ENCODE data around the gene ASRGL1. TPM values are rescaled to one million over a fixed set of nuclear protein-coding genes. Genes with fewer than 3 reads are reported as not detected.
A peak's percentile ranks its signal among the peaks of the same experiment; 100 is the strongest.

The ASRGL1 gene
- total RNA-seq, 4 donors from 2014 or later, result 10.9 to 133 (median 30.0) TPM

DNA sequence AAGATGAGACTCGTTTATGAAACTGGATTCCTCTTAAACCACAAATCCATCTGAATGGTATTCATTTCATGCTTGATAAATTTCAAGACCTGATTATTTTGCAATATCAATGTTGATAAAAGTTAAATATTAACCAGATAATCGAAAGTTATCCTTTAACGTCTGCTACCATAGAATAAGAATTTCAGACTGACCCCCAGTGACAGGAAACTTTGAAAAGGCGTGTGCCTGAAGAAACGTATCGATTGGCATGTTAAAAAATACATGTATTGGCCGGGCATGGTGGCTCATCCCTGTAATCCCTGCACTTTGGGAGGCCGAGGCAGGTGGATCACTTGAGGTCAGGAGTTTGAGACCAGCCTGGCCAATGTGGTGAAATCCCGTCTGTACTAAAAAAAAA lies 95.4 kb downstream of the ASRGL1 start:
- Histone ChIP-seq H3K27me3 (no peaks in the 10 kb centered on the region), H3K9me3 (no peaks in the 10 kb centered on the region), H3K4me1 (peaks cover 3 to 33% of the 10 kb centered on the region in 2 donors), H3K36me3 (no peaks in the 10 kb centered on the region), H3K4me3 (no peak overlapping the region), H3K27ac (peak overlapping the region; percentile 85 to 90)
- TF ChIP-seq, protein P1, sequence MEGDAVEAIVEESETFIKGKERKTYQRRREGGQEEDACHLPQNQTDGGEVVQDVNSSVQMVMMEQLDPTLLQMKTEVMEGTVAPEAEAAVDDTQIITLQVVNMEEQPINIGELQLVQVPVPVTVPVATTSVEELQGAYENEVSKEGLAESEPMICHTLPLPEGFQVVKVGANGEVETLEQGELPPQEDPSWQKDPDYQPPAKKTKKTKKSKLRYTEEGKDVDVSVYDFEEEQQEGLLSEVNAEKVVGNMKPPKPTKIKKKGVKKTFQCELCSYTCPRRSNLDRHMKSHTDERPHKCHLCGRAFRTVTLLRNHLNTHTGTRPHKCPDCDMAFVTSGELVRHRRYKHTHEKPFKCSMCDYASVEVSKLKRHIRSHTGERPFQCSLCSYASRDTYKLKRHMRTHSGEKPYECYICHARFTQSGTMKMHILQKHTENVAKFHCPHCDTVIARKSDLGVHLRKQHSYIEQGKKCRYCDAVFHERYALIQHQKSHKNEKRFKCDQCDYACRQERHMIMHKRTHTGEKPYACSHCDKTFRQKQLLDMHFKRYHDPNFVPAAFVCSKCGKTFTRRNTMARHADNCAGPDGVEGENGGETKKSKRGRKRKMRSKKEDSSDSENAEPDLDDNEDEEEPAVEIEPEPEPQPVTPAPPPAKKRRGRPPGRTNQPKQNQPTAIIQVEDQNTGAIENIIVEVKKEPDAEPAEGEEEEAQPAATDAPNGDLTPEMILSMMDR (IDR thresholded peaks at IDR 0.05), result no peak
- TF ChIP-seq POLR2A (IDR thresholded peaks at IDR 0.05), result no peak
- DNase-seq, result no peak
- intact Hi-C loops (cut with DNase I; ENCODE audit: low total_unique reads), result no loop called here

DNA sequence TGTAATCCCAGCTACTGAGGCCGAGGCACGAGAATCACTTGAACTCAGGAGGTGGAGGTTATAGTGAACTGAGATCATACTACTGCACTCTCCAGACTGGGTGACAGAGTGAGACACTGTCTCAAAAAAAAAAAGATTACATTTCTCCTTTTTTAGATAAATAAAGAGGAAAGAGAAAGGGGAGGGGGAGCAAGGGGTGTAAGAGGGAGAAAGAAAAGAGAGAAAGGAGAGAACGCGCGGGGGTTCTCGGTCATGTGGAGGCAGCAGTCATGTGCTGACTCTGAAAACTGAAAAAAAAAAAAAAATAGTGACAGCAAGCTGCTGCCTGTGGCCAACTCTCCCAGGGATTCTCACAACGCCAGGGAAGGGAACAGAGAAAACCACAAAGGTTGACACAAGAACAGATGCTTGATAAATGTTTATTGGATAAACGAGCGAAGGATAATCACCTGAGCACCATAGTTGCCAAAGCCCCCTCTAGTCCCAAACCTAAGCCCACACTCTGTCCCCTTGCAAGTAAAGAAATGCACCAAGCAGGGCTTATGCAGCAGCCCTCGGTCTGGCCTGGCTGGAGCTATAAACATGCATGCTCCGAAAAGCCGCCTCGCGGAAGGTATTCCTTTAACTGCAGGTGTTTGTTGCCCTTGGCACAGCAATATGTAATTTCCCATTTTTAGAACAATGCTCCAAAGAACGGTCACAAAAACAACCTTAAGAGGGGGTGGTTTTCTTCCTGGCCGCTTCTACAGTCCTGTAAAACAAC lies 96.1 kb downstream of the ASRGL1 start:
- Histone ChIP-seq H3K27me3 (no peaks in the 10 kb centered on the region), H3K4me1 (peaks cover 3 to 33% of the 10 kb centered on the region in 2 donors), H3K9me3 (no peaks in the 10 kb centered on the region), H3K27ac (peak overlapping the region; percentile 85 to 90), H3K4me3 (no peak overlapping the region), H3K36me3 (no peaks in the 10 kb centered on the region)
- TF ChIP-seq POLR2A (IDR thresholded peaks at IDR 0.05), result no peak
- TF ChIP-seq, protein P1 (IDR thresholded peaks at IDR 0.05), result peak in 1 of 4 experiments; percentile 39
- intact Hi-C loops (cut with DNase I; ENCODE audit: low total_unique reads), result no loop called here
- DNase-seq, result peak in 1 of 2 donors; percentile 73

- H3K27me3 ChIP-seq, result no peaks in the 10 kb centered on the region
- peak overlapping the region; percentile 85 to 90 for H3K27ac ChIP-seq
- no peaks in the 10 kb centered on the region for H3K36me3 ChIP-seq
- H3K4me1 ChIP-seq, result peaks cover 3 to 33% of the 10 kb centered on the region in 2 donors
- H3K9me3 ChIP-seq, result no peaks in the 10 kb centered on the region
- TF ChIP-seq, protein P1 (IDR thresholded peaks at IDR 0.05), result peak in 1 of 4 experiments; percentile 1
- TF ChIP-seq POLR2A (IDR thresholded peaks at IDR 0.05), result no peak
- DNase-seq, result peak in 1 of 2 donors; percentile 70
- intact Hi-C loops (cut with DNase I; ENCODE audit: low total_unique reads), result no loop called here
- no peak overlapping the region for H3K4me3 ChIP-seq
Observed at GRCh38 chr11:62433904-62434276, 96.6 kb downstream of the ASRGL1 start.

GRCh38 chr11:62435846-62436660 lies 98.8 kb downstream of the ASRGL1 start:
- intact Hi-C loops (cut with DNase I; ENCODE audit: low total_unique reads), result no loop called here
- H3K4me3 ChIP-seq, result no peak overlapping the region
- H3K9me3 ChIP-seq, result no peaks in the 10 kb centered on the region
- no peak for TF ChIP-seq POLR2A (IDR thresholded peaks at IDR 0.05)
- TF ChIP-seq, protein P1 (IDR thresholded peaks at IDR 0.05), result no peak
- DNase-seq, result peak in 1 of 2 donors; percentile 53
- H3K4me1 ChIP-seq, result peaks cover 11 to 33% of the 10 kb centered on the region in 2 donors
- H3K27ac ChIP-seq, result peak overlapping the region; percentile 85 to 90
- no peaks in the 10 kb centered on the region for H3K27me3 ChIP-seq
- H3K36me3 ChIP-seq, result no peaks in the 10 kb centered on the region

DNA sequence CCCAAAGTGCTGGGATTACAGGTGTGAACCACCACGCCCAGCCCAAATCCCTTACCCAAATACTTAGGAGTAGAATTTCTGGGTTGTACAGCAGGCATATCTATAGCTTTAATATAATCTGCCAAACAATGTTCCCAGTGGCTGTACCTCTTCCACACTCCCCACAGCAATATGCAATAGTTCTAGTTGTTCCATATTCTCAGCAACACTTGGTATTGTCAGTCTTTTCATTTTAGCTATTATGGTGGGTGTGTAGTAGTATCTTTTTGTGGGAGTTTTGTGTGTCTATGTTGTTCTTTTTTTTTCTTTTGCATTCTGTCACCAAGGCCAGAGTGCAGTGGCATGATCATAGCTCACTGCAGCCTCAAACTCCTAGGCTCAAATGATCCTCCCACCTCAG lies 100.4 kb downstream of the ASRGL1 start:
- Histone ChIP-seq H3K27me3 (no peaks in the 10 kb centered on the region), H3K4me1 (peaks cover 11 to 21% of the 10 kb centered on the region in 2 donors), H3K27ac (no peak overlapping the region), H3K9me3 (no peaks in the 10 kb centered on the region), H3K36me3 (no peaks in the 10 kb centered on the region), H3K4me3 (no peak overlapping the region)
- intact Hi-C loops (cut with DNase I; ENCODE audit: low total_unique reads), result no loop called here
- TF ChIP-seq, protein P1 (IDR thresholded peaks at IDR 0.05), result no peak
- no peak for TF ChIP-seq POLR2A (IDR thresholded peaks at IDR 0.05)
- no peak for DNase-seq

Data from uterus (tissue), 4 donors.